ENCODE results near the gene VPS37C. TPM values are rescaled to one million over a fixed set of nuclear protein-coding genes. Genes with fewer than 3 reads are reported as not detected.

The VPS37C gene
- total RNA-seq, 1 donor from 2014 or later = 21.5 TPM

DNA sequence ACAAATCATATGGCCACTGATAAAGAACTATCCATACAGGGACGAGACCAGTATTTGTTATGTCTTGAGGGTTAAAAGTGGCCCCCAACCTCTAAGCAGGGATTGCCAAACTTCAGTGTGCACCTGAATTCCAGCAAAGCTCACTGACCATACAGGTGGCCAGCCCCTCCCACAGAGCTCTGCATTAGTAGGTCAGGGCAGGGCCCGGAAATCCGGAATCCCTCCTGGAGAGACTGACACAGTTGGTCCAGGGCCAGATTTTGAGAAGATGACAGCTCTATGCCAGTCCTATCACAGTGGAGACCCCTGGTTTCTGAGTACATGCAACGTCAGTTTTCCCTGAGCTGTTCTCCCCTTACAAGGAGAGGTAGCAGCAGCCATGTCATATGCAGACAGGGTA is 20.8 kb downstream of the VPS37C start:
- no peak for DNase-seq (ENCODE audit: low read depth)
- no peak overlapping the region for H3K4me3 ChIP-seq (ENCODE audit: low read depth, low read length)
- no peak for TF ChIP-seq CTCF (conservative IDR thresholded peaks at IDR 0.05; ENCODE audit: low read depth, low read length)

DNA sequence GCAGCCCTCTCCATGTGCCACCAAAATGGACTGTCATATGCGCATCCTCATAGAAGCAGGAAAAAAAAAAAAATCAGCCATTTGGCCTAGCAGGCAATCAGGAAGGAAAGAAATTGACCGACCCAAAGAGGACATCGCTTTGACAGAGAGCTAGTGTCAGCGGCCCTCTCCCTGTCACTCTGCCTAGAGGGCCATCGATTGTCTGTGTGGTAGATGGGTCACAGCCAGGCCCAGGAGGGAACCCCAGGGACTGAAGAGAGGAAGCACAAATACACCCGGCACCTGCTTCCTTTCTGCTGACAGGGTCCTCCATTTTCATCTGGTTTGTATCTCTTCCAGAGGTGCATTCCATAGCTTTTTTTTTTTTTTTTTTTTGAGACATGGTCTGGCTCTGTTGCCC is 21.8 kb downstream of the VPS37C start:
- no peak for TF ChIP-seq CTCF (conservative IDR thresholded peaks at IDR 0.05; ENCODE audit: low read depth, low read length)
- no peak for DNase-seq (ENCODE audit: low read depth)
- H3K4me3 ChIP-seq (ENCODE audit: low read depth, low read length) = no peak overlapping the region

GRCh38 chr11:61138935-61139334 is 22.3 kb downstream of the VPS37C start:
- no peak for TF ChIP-seq CTCF (conservative IDR thresholded peaks at IDR 0.05; ENCODE audit: low read depth, low read length)
- no peak overlapping the region for H3K4me3 ChIP-seq (ENCODE audit: low read depth, low read length)
- DNase-seq (ENCODE audit: low read depth) = no peak

GRCh38 chr11:61134801-61135257 is 26.4 kb downstream of the VPS37C start:
- TF ChIP-seq CTCF (conservative IDR thresholded peaks at IDR 0.05; ENCODE audit: low read depth, low read length) = no peak
- no peak for DNase-seq (ENCODE audit: low read depth)

GRCh38 chr11:61133956-61134662 is 27.1 kb downstream of the VPS37C start:
- TF ChIP-seq CTCF (conservative IDR thresholded peaks at IDR 0.05; ENCODE audit: low read depth, low read length) = no peak
- H3K4me3 ChIP-seq (ENCODE audit: low read depth, low read length) = no peak overlapping the region
- DNase-seq (ENCODE audit: low read depth) = no peak

More at GRCh38 chr11:61134801-61135257, 26.4 kb downstream of the VPS37C start:
- no peak overlapping the region for H3K4me3 ChIP-seq (ENCODE audit: low read depth, low read length)

DNA sequence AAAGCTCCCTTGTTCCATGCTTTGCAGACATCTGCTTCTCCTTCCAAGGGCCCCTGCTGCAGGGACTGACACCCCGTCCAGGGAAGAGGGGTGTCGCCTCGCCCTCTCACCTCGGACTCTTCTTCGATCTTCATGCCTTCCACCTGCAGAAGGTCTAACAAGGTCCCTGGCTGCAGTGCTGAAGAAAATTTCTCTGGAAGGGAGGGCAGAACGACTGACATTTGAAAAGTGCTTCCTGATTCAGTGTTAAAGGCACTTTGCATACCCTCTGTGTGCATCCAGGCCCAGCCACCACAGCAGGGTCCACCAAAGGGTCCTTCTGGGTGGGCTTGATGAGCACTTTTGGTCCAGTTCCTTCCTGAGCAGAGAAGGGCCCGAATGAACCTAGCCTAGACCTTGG is 28.1 kb downstream of the VPS37C start:
- no peak for DNase-seq (ENCODE audit: low read depth)
- no peak overlapping the region for H3K4me3 ChIP-seq (ENCODE audit: low read depth, low read length)
- no peak for TF ChIP-seq CTCF (conservative IDR thresholded peaks at IDR 0.05; ENCODE audit: low read depth, low read length)

- H3K4me3 ChIP-seq (ENCODE audit: low read depth, low read length) = no peak overlapping the region
- DNase-seq (ENCODE audit: low read depth) = no peak
- no peak for TF ChIP-seq CTCF (conservative IDR thresholded peaks at IDR 0.05; ENCODE audit: low read depth, low read length)
These were observed 28.6 kb downstream of the VPS37C start for GRCh38 chr11:61132646-61133045.

Data from epithelial cell of proximal tubule (primary cell).